Endothelial cell of umbilical vein (primary cell): Measurements from ENCODE around the gene EZR. TPM values are rescaled to one million over a fixed set of nuclear protein-coding genes. Genes with fewer than 3 reads are reported as not detected.

Experiments
- BruUV-seq: library from RNA; stranded (reverse); fragments of 400-500 nt; replicated peaks from 2 replicates; lab custom pipeline; 2021; lab: Mats Ljungman, UMichigan
- CTCF ChIA-PET: fragments of 300-600, 350-600 bp; sonication (Branson Sonifier 250); formaldehyde crosslinking; loops from one replicate; lab custom pipeline; 2021; ENCODE audit warnings: antibody characterized with exemption, inconsistent platforms; lab: Charles Lee
- POLR2A ChIA-PET: fragments of 300-600, 350-600 bp; sonication (Branson Sonifier 250); formaldehyde crosslinking; loops from one replicate; lab custom pipeline; 2021; ENCODE audit warnings: antibody characterized with exemption, inconsistent platforms; lab: Charles Lee
- DNase-seq: peaks from one replicate; pipeline ENCODE4 v3.0.0-alpha.2; 2011; ENCODE audit warnings: low read depth, low spot score
- FAIRE-seq: peaks from 2 replicates; lab custom pipeline; 2011; peaks lifted over from hg19 to GRCh38; lab: Jason Lieb, UNC
- H2AFZ ChIP-seq: 2 replicates; pipeline ENCODE4 v1.6.0; 2012; ENCODE audit warnings: low read depth, low read length, control low read depth, inconsistent platforms
- H3K27ac ChIP-seq: 2 replicates; pipeline ENCODE4 v1.5.1; 2011; ENCODE audit warnings: low read depth, mild to moderate bottlenecking, control low read depth, low read length, moderate library complexity; ENCODE audit not compliant: insufficient read depth
- H3K27me3 ChIP-seq, 2 experiments: 2 replicates each; pipeline versions ENCODE4 v1.6.0 to v1.6.1; 2011; ENCODE audit warnings: low read length in 2 of 2, mixed read lengths in 1 of 2; ENCODE audit not compliant: control insufficient read depth in 2 of 2, insufficient read depth in 2 of 2
- H3K36me3 ChIP-seq, 2 experiments: 2 replicates in 1 of 2; 3 replicates in 1 of 2; pipeline ENCODE4 v1.5.1; 2011; ENCODE audit warnings: low read length in 2 of 2, mild to moderate bottlenecking in 1 of 2, moderate library complexity in 1 of 2; ENCODE audit not compliant: control insufficient read depth in 2 of 2, insufficient read depth in 2 of 2; ENCODE audit errors: extremely low read depth in 1 of 2
- H3K4me1 ChIP-seq: 3 replicates; pipeline ENCODE4 v1.5.1; 2011; ENCODE audit warnings: mild to moderate bottlenecking, low read length; ENCODE audit not compliant: control insufficient read depth, insufficient read depth; ENCODE audit errors: extremely low read depth
- H3K4me2 ChIP-seq: 2 replicates; pipeline ENCODE4 v1.6.1; 2011; ENCODE audit warnings: low read length, control low read depth, mixed read lengths; ENCODE audit not compliant: insufficient read depth
- H3K4me3 ChIP-seq, 3 experiments: fragments of 200-600 bp in 1 of 3; sonication (generic), shearing (Covaris generic) in 1 of 3; replicated peaks in 1 of 3; 2 replicates each; pipeline ENCODE4 v1.5.1; 2011 to 2016; ENCODE audit warnings: control low read depth in 3 of 3, low read length in 3 of 3, mild to moderate bottlenecking in 2 of 3, inconsistent platforms in 1 of 3, low read depth in 1 of 3, moderate library complexity in 1 of 3; ENCODE audit not compliant: insufficient read depth in 1 of 3
- H3K79me2 ChIP-seq: 2 replicates; pipeline ENCODE4 v1.6.0; 2012; ENCODE audit warnings: low read length, inconsistent platforms; ENCODE audit not compliant: control insufficient read depth, insufficient read depth
- H3K9ac ChIP-seq: replicated peaks from 2 replicates; pipeline ENCODE3; 2011; ENCODE audit warnings: low read length, control low read depth; ENCODE audit not compliant: insufficient read depth; ENCODE audit errors: extremely low read depth
- H3K9me1 ChIP-seq: replicated peaks from 3 replicates; pipeline ENCODE4 v1.6.0; 2011; ENCODE audit warnings: mild to moderate bottlenecking, low read length; ENCODE audit not compliant: control insufficient read depth, insufficient read depth; ENCODE audit errors: extremely low read depth
- H3K9me3 ChIP-seq: replicated peaks from 2 replicates; pipeline ENCODE4 v1.5.1; 2012; ENCODE audit warnings: low read length, inconsistent platforms; ENCODE audit not compliant: control insufficient read depth, insufficient read depth
- H4K20me1 ChIP-seq: replicated peaks from 2 replicates; pipeline ENCODE3; 2011; ENCODE audit warnings: mild to moderate bottlenecking, low read length; ENCODE audit not compliant: control insufficient read depth, insufficient read depth; ENCODE audit errors: extremely low read depth
- CTCF ChIP-seq, 2 donors: IDR thresholded peaks; 1 replicate in 1 of 2; 2 replicates in 1 of 2; pipeline ENCODE4 v1.5.1; 2011; ENCODE audit warnings: low read length in 2 of 2, mild to moderate bottlenecking in 2 of 2, moderate library complexity in 2 of 2, control low read depth in 1 of 2, inconsistent platforms in 1 of 2, low read depth in 1 of 2; ENCODE audit not compliant: insufficient read depth in 1 of 2; ENCODE audit errors: extremely low read depth in 1 of 2
- EZH2 ChIP-seq: IDR thresholded peaks from 2 replicates; pipeline ENCODE4 v1.6.1; 2012; ENCODE audit warnings: borderline replicate concordance, low read depth, mild to moderate bottlenecking, moderate library complexity, low read length, inconsistent platforms; ENCODE audit not compliant: severe bottlenecking
- FOS ChIP-seq: IDR thresholded peaks from 2 replicates; pipeline ENCODE4 v1.6.1; 2011; ENCODE audit warnings: mild to moderate bottlenecking, low read length, moderate library complexity, borderline replicate concordance; ENCODE audit not compliant: insufficient read depth
- GATA2 ChIP-seq: IDR thresholded peaks from 2 replicates; pipeline ENCODE4 v1.7.0; 2011; ENCODE audit warnings: low read depth, mild to moderate bottlenecking, moderate library complexity, mixed read lengths, low read length; ENCODE audit not compliant: insufficient read length, insufficient read depth
- JUN ChIP-seq: IDR thresholded peaks from 2 replicates; pipeline ENCODE4 v1.6.1; 2011; ENCODE audit warnings: borderline replicate concordance, low read depth; ENCODE audit not compliant: insufficient read length, insufficient read depth
- MAX ChIP-seq: IDR thresholded peaks from 2 replicates; pipeline ENCODE4 v1.6.1; 2011; ENCODE audit not compliant: insufficient read depth, insufficient read length
- MYC ChIP-seq: IDR thresholded peaks from one replicate; pipeline ENCODE4 v1.6.1; 2011; ENCODE audit warnings: mild to moderate bottlenecking, low read depth, low read length
- POLR2A ChIP-seq: IDR thresholded peaks from 2 replicates; pipeline ENCODE4 v1.6.1; 2012; ENCODE audit warnings: low read depth, mild to moderate bottlenecking, control low read depth, low read length
- POLR2AphosphoS5 ChIP-seq: IDR thresholded peaks from 2 replicates; pipeline ENCODE4 v1.6.1; 2012; ENCODE audit warnings: low read depth, mild to moderate bottlenecking, control low read depth, low read length, moderate library complexity; ENCODE audit not compliant: insufficient read depth
- dilution Hi-C: fragments of 300-500 bp; cut with MboI; formaldehyde crosslinking; loops from one replicate; pipeline ENCODE4 v1.15.0; 2019; ENCODE audit warnings: low sequenced_read_pairs; ENCODE audit not compliant: extremely low pct_ligation_motif_present
- intact Hi-C: fragments of 100-400 bp; cut with micrococcal nuclease; formaldehyde crosslinking; loops from one replicate; pipeline ENCODE4 v1.10.0; 2022
- polyA plus RNA-seq, 4 experiments: library from polyadenylated mRNA; depleted of rRNA in 3 of 4; stranded (reverse) in 3 of 4; unstranded in 1 of 4; fragments of >200 nt; gene quantifications; 2 replicates each; pipeline versions ENCODE4 v1.2.1 to v1.2.3, GENCODE V29; 2011 to 2012; ENCODE audit warnings: missing spikeins in 1 of 4
- total RNA-seq: library from RNA; stranded (reverse); gene quantifications from 2 replicates; pipeline ENCODE4 v1.2.3, GENCODE V29; 2021

The EZR gene
- total and polyA plus RNA-seq, 2 donors (not counting 3 experiments of a cell fraction or from before 2014, with no cell fraction given), result 58.5 to 108 TPM

GRCh38 chr6:158825951-158826306, 6.8 kb upstream of the EZR start:
- no peaks in the 10 kb centered on the region for H3K36me3 ChIP-seq
- DNase-seq (no peak), FAIRE-seq (no peak)
- no peaks in the 10 kb centered on the region for H3K79me2 ChIP-seq
- H3K27ac ChIP-seq, result no peak overlapping the region
- no peak overlapping the region for H3K9ac ChIP-seq
- intact Hi-C loops (no loop called here), dilution Hi-C loops (no loop called here)
- H3K4me2 ChIP-seq, result no peak overlapping the region
- no peaks in the 10 kb centered on the region for H4K20me1 ChIP-seq
- no peaks in the 10 kb centered on the region for H3K4me1 ChIP-seq
- TF ChIP-seq FOS, result no peak
- no peaks in the 10 kb centered on the region for H3K9me1 ChIP-seq
- H3K9me3 ChIP-seq, result no peaks in the 10 kb centered on the region
- no peaks in the 10 kb centered on the region for H3K27me3 ChIP-seq
- no peak overlapping the region for H2AFZ ChIP-seq
- ChIA-PET CTCF (interaction anchor here (0.9 to 1.6 kb wide), 3 partner anchors 14 to 22 kb away, joined by 3 to 4 read pairs (median 3); no protein-coding TSS in a partner anchor), POLR2A (no interaction called here)
- no peak overlapping the region for H3K4me3 ChIP-seq
- BruUV-seq, result no TSS peak

- no peak overlapping the region for H3K9ac ChIP-seq
- FAIRE-seq (no peak), DNase-seq (no peak)
- dilution Hi-C loops, result no loop called here
- H2AFZ ChIP-seq, result no peak overlapping the region
- H3K27ac ChIP-seq, result no peak overlapping the region
- no peaks in the 10 kb centered on the region for H3K4me1 ChIP-seq
- BruUV-seq, result no TSS peak
- ChIA-PET POLR2A (no interaction called here), CTCF (interaction anchor here (0.9 to 1.6 kb wide), 3 partner anchors 14 to 21 kb away, joined by 3 to 4 read pairs (median 3); no protein-coding TSS in a partner anchor)
- no peaks in the 10 kb centered on the region for H3K9me3 ChIP-seq
- H3K4me3 ChIP-seq, result no peak overlapping the region
- intact Hi-C loops, result no loop called here
- H3K9me1 ChIP-seq, result no peaks in the 10 kb centered on the region
- no peak overlapping the region for H3K4me2 ChIP-seq
- H3K27me3 ChIP-seq, result no peaks in the 10 kb centered on the region
- no peaks in the 10 kb centered on the region for H3K79me2 ChIP-seq
- TF ChIP-seq FOS (no peak), JUN (no peak), MAX (no peak), POLR2A (no peak), CTCF (IDR thresholded peaks at IDR 0.05; ENCODE audit: extremely low read depth in 1 of 2, insufficient read depth in 1 of 2, low read depth in 1 of 2, low read length in 2 of 2) (no peak), POLR2AphosphoS5 (no peak), EZH2 (no peak), GATA2 (no peak), MYC (no peak)
- H4K20me1 ChIP-seq, result no peaks in the 10 kb centered on the region
- H3K36me3 ChIP-seq, result no peaks in the 10 kb centered on the region
Measured at GRCh38 chr6:158825038-158825950, 6.1 kb upstream of the EZR start.
